Adrenal gland (tissue), 12 donors: ENCODE results near the gene SETBP1. TPM values are rescaled to one million over a fixed set of nuclear protein-coding genes. Genes with fewer than 3 reads are reported as not detected.

Experiments
- DNase-seq, 7 donors: peaks; one replicate each; pipeline ENCODE4 v3.0.0-alpha.2; 2019 to 2020
- H3K27ac ChIP-seq, 5 donors: fragments of 200-600 bp; sonication (generic) in 4 of 5; 1 replicate in 3 of 5; 2 replicates in 2 of 5; pipeline versions ENCODE4 v1.5.1 to v1.8.0; 2016 to 2020; ENCODE audit warnings: mild to moderate bottlenecking in 1 of 5
- H3K27me3 ChIP-seq: fragments of 200-600 bp; 2 replicates; pipeline ENCODE4 v1.8.0; 2021
- H3K36me3 ChIP-seq, 2 donors: fragments of 200-600 bp; replicated peaks in 1 of 2; 1 replicate in 1 of 2; 2 replicates in 1 of 2; pipeline versions ENCODE4 v1.5.1 to v1.8.0; 2018 to 2022
- H3K4me1 ChIP-seq, 2 donors: fragments of 200-600 bp; replicated peaks in 1 of 2; 1 replicate in 1 of 2; 2 replicates in 1 of 2; pipeline versions ENCODE4 v1.5.1 to v1.8.0; 2018 to 2021
- H3K4me3 ChIP-seq, 4 donors: fragments of 200-600 bp; sonication (generic) in 3 of 4; one replicate each; pipeline ENCODE4 v1.5.1; 2016 to 2018
- H3K9me3 ChIP-seq, 3 donors: fragments of 200-600 bp; sonication (generic) in 1 of 3; replicated peaks in 1 of 3; 1 replicate in 2 of 3; 2 replicates in 1 of 3; pipeline versions ENCODE4 v1.5.1 to v1.8.0; 2016 to 2021
- POLR2A ChIP-seq, 2 donors: fragments of 450-650 bp; IDR thresholded peaks; one replicate each; pipeline ENCODE4 v1.6.1; 2017; ENCODE audit warnings: antibody characterized with exemption in 2 of 2, mild to moderate bottlenecking in 2 of 2, moderate library complexity in 1 of 2
- whole genome bisulfite sequencing, 4 donors: extraction: QIAGEN DNeasy Blood & Tissue Kit in 2 of 4; methylation state at CpG; one replicate each; pipeline versions ENCODE4 v1.1.5 to v1.1.7; 2013 to 2017; 5-methylcytosine and 5-hydroxymethylcytosine counted together
- intact Hi-C, 2 donors: fragments of 100-400 bp; cut with DNase I; formaldehyde crosslinking; loops; one replicate each; pipeline versions ENCODE4 v1.14.1 to v1.15.0; 2022 to 2023
- polyA plus RNA-seq, 3 donors: library from polyadenylated mRNA; stranded (reverse); fragments of 200-250 nt in 2 of 3; fragments of 350-450 nt in 1 of 3; fragmentation: Illumina TruSeq in 1 of 3; extraction: RNeasy Lipid Tissue Mini Kit (QIAGEN cat#74804) in 1 of 3; gene quantifications; one replicate each; pipeline ENCODE4 v1.2.3, GENCODE V29; 2013 to 2014
- total RNA-seq, 9 donors: library from RNA; depleted of rRNA in 4 of 9; stranded (reverse); fragments of >200 nt in 4 of 9; fragments of 120-200 nt in 1 of 9; fragmentation: NEBNext Ultra II Directional in 1 of 9; extraction: Animal tissue kit (Norgen Biotek cat#: 25700) in 1 of 9; gene quantifications; one replicate each; pipeline versions ENCODE4 v1.1.0 to v1.2.4, GENCODE V29; 2013 to 2023
- TF ChIP-seq, protein P1 (sequence below), 6 experiments: fragments of 450-650 bp in 4 of 6; fragments of 200-600 bp in 2 of 6; sonication (generic) in 1 of 6; IDR thresholded peaks; 1 replicate in 5 of 6; 2 replicates in 1 of 6; pipeline versions ENCODE4 v1.5.1 to v1.8.0; 2016 to 2021; ENCODE audit warnings: antibody characterized with exemption in 6 of 6, mild to moderate bottlenecking in 2 of 6, moderate library complexity in 1 of 6
- donor health status: healthy with polysubstance abuse.
- donor health status: Bipolar disorder and iron deficiency.
- donor health status: DM: yes; HTN: yes; CAD: no.
- donor health status: DM: no; HTN: no; CAD: no.
- donor health status: DM: no; HTN: no; CAD: no.
- donor health status: DM: yes; HTN: yes; CAD: no.

SETBP1 gene
- total and polyA plus RNA-seq, 12 donors, result 1.2 to 18.0 (median 9.4) TPM

- H3K4me3 ChIP-seq, result no peak overlapping the region
- no peaks in the 10 kb centered on the region for H3K9me3 ChIP-seq
- no peak for DNase-seq
- TF ChIP-seq, protein P1, sequence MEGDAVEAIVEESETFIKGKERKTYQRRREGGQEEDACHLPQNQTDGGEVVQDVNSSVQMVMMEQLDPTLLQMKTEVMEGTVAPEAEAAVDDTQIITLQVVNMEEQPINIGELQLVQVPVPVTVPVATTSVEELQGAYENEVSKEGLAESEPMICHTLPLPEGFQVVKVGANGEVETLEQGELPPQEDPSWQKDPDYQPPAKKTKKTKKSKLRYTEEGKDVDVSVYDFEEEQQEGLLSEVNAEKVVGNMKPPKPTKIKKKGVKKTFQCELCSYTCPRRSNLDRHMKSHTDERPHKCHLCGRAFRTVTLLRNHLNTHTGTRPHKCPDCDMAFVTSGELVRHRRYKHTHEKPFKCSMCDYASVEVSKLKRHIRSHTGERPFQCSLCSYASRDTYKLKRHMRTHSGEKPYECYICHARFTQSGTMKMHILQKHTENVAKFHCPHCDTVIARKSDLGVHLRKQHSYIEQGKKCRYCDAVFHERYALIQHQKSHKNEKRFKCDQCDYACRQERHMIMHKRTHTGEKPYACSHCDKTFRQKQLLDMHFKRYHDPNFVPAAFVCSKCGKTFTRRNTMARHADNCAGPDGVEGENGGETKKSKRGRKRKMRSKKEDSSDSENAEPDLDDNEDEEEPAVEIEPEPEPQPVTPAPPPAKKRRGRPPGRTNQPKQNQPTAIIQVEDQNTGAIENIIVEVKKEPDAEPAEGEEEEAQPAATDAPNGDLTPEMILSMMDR (IDR thresholded peaks at IDR 0.05), result no peak
- no peak for TF ChIP-seq POLR2A (IDR thresholded peaks at IDR 0.05)
- H3K27ac ChIP-seq, result no peak overlapping the region
- H3K4me1 ChIP-seq, result no peaks in the 10 kb centered on the region
- H3K27me3 ChIP-seq, result no peaks in the 10 kb centered on the region
- no peaks in the 10 kb centered on the region for H3K36me3 ChIP-seq
- WGBS, 4 donors, result 51 to 57% (median 54%) methylated on average over 5 of the region's 5 CpGs
- intact Hi-C loops, result no loop called here
Measured at GRCh38 chr18:44637210-44638033, 43.3 kb upstream of the SETBP1 start.

- intact Hi-C loops, result no loop called here
- no peaks in the 10 kb centered on the region for H3K27me3 ChIP-seq
- H3K9me3 ChIP-seq, result no peaks in the 10 kb centered on the region
- no peaks in the 10 kb centered on the region for H3K4me1 ChIP-seq
- TF ChIP-seq, protein P1 (IDR thresholded peaks at IDR 0.05), result no peak
- no peak for TF ChIP-seq POLR2A (IDR thresholded peaks at IDR 0.05)
- H3K27ac ChIP-seq, result no peak overlapping the region
- no peak overlapping the region for H3K4me3 ChIP-seq
- H3K36me3 ChIP-seq, result no peaks in the 10 kb centered on the region
- 86 to 93% (median 89%) methylated on average over 4 of the region's 4 CpGs for WGBS, 4 donors
- no peak for DNase-seq
Measured at GRCh38 chr18:44638034-44638540, 42.6 kb upstream of the SETBP1 start.

DNA sequence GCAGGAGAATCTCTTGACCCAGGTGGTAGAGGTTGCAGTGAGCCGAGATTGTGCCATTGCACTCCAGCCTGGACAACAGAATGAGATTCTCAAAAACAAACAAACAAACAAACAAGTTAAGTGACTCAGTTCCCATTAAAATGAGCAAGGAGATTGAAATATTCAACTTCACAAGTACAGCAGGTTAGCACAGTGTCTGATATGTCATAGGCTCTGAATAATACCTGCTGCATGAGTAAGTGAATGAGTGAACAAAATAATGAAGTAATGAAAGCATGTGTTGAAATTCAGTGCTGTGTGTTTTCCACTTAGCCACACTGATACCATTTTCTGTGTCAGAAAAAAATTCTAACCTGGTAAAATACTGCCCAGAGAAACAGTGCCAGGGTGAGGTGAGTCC, 41.9 kb upstream of the SETBP1 start:
- DNase-seq, result no peak
- Histone ChIP-seq H3K36me3 (no peaks in the 10 kb centered on the region), H3K27ac (no peak overlapping the region), H3K4me3 (no peak overlapping the region), H3K9me3 (no peaks in the 10 kb centered on the region), H3K27me3 (no peaks in the 10 kb centered on the region), H3K4me1 (no peaks in the 10 kb centered on the region)
- intact Hi-C loops, result no loop called here
- no peak for TF ChIP-seq POLR2A (IDR thresholded peaks at IDR 0.05)
- TF ChIP-seq, protein P1 (IDR thresholded peaks at IDR 0.05), result no peak
- WGBS, 4 donors, result 46 to 83% (median 76%) methylated on average over 1 of the region's 1 CpG

- no peak for TF ChIP-seq POLR2A (IDR thresholded peaks at IDR 0.05)
- TF ChIP-seq, protein P1 (IDR thresholded peaks at IDR 0.05), result no peak
- Histone ChIP-seq H3K4me1 (no peaks in the 10 kb centered on the region), H3K27me3 (no peaks in the 10 kb centered on the region), H3K4me3 (no peak overlapping the region), H3K36me3 (no peaks in the 10 kb centered on the region), H3K27ac (no peak overlapping the region), H3K9me3 (no peaks in the 10 kb centered on the region)
- DNase-seq, result no peak
- intact Hi-C loops, result no loop called here
- WGBS, 4 donors, result 74 to 94% (median 83%) methylated on average over 3 of the region's 3 CpGs
Measured at GRCh38 chr18:44643004-44643403, 37.7 kb upstream of the SETBP1 start.
